ENCODE results near the gene LRRN2.

Gene LRRN2

GRCh38 chr1:204669579-204669978 lies 16.0 kb downstream of the LRRN2 start:
- Mint-ChIP-seq H3K9me3 (no peaks in the 10 kb centered on the region), H3K36me3 (ENCODE audit: low read depth) (no peaks in the 10 kb centered on the region), H3K27ac (no peak overlapping the region), H3K4me1 (ENCODE audit: low read depth) (no peaks in the 10 kb centered on the region), H3K27me3 (peaks cover 3% of the 10 kb centered on the region), H3K4me3 (no peak overlapping the region)

- H3K9me3 Mint-ChIP-seq, result no peaks in the 10 kb centered on the region
- no peaks in the 10 kb centered on the region for H3K36me3 Mint-ChIP-seq (ENCODE audit: low read depth)
- H3K4me3 Mint-ChIP-seq, result no peak overlapping the region
- no peak overlapping the region for H3K27ac Mint-ChIP-seq
- no peaks in the 10 kb centered on the region for H3K4me1 Mint-ChIP-seq (ENCODE audit: low read depth)
- peaks cover 4% of the 10 kb centered on the region for H3K27me3 Mint-ChIP-seq
Observed at GRCh38 chr1:204664384-204664651, 21.2 kb downstream of the LRRN2 start.

GRCh38 chr1:204663644-204664383 lies 21.7 kb downstream of the LRRN2 start:
- no peaks in the 10 kb centered on the region for H3K9me3 Mint-ChIP-seq
- H3K27me3 Mint-ChIP-seq, result peaks cover 4% of the 10 kb centered on the region
- no peak overlapping the region for H3K4me3 Mint-ChIP-seq
- no peak overlapping the region for H3K27ac Mint-ChIP-seq
- no peaks in the 10 kb centered on the region for H3K36me3 Mint-ChIP-seq (ENCODE audit: low read depth)
- no peaks in the 10 kb centered on the region for H3K4me1 Mint-ChIP-seq (ENCODE audit: low read depth)

- Mint-ChIP-seq H3K4me3 (no peak overlapping the region), H3K27me3 (peaks cover 4% of the 10 kb centered on the region), H3K36me3 (ENCODE audit: low read depth) (no peaks in the 10 kb centered on the region), H3K27ac (no peak overlapping the region), H3K4me1 (ENCODE audit: low read depth) (no peaks in the 10 kb centered on the region), H3K9me3 (no peaks in the 10 kb centered on the region)
Observed at GRCh38 chr1:204662530-204662929, 23.0 kb downstream of the LRRN2 start.

- H3K9me3 Mint-ChIP-seq, result no peaks in the 10 kb centered on the region
- peaks cover 6% of the 10 kb centered on the region for H3K27me3 Mint-ChIP-seq
- H3K36me3 Mint-ChIP-seq (ENCODE audit: low read depth), result no peaks in the 10 kb centered on the region
- no peaks in the 10 kb centered on the region for H3K4me1 Mint-ChIP-seq (ENCODE audit: low read depth)
- no peak overlapping the region for H3K4me3 Mint-ChIP-seq
- no peak overlapping the region for H3K27ac Mint-ChIP-seq
Observed at GRCh38 chr1:204660509-204660908, 25.0 kb downstream of the LRRN2 start.

GRCh38 chr1:204659056-204659455 lies 26.5 kb downstream of the LRRN2 start:
- Mint-ChIP-seq H3K9me3 (no peaks in the 10 kb centered on the region), H3K4me1 (ENCODE audit: low read depth) (no peaks in the 10 kb centered on the region)

GRCh38 chr1:204658295-204658694 lies 27.2 kb downstream of the LRRN2 start:
- Mint-ChIP-seq H3K4me1 (ENCODE audit: low read depth) (no peaks in the 10 kb centered on the region), H3K27me3 (peaks cover 3% of the 10 kb centered on the region), H3K36me3 (ENCODE audit: low read depth) (no peaks in the 10 kb centered on the region), H3K27ac (no peak overlapping the region), H3K4me3 (no peak overlapping the region), H3K9me3 (no peaks in the 10 kb centered on the region)

More at GRCh38 chr1:204659056-204659455, 26.5 kb downstream of the LRRN2 start:
- Mint-ChIP-seq H3K4me3 (no peak overlapping the region), H3K27me3 (peaks cover 3% of the 10 kb centered on the region), H3K27ac (no peak overlapping the region), H3K36me3 (ENCODE audit: low read depth) (no peaks in the 10 kb centered on the region)

- Mint-ChIP-seq H3K27ac (no peak overlapping the region), H3K4me1 (ENCODE audit: low read depth) (no peaks in the 10 kb centered on the region), H3K27me3 (peaks cover 11% of the 10 kb centered on the region), H3K36me3 (ENCODE audit: low read depth) (no peaks in the 10 kb centered on the region), H3K9me3 (no peaks in the 10 kb centered on the region), H3K4me3 (no peak overlapping the region)
Observed at GRCh38 chr1:204653590-204654340, 31.8 kb downstream of the LRRN2 start.

GRCh38 chr1:204652497-204652896 lies 33.0 kb downstream of the LRRN2 start:
- H3K9me3 Mint-ChIP-seq, result no peaks in the 10 kb centered on the region
- peaks cover 11% of the 10 kb centered on the region for H3K27me3 Mint-ChIP-seq
- H3K27ac Mint-ChIP-seq, result no peak overlapping the region

GRCh38 chr1:204651843-204652421 lies 33.6 kb downstream of the LRRN2 start:
- Mint-ChIP-seq H3K27ac (no peak overlapping the region), H3K27me3 (peaks cover 11% of the 10 kb centered on the region), H3K9me3 (no peaks in the 10 kb centered on the region), H3K36me3 (ENCODE audit: low read depth) (no peaks in the 10 kb centered on the region), H3K4me1 (ENCODE audit: low read depth) (peaks cover 5% of the 10 kb centered on the region), H3K4me3 (no peak overlapping the region)

More at GRCh38 chr1:204652497-204652896, 33.0 kb downstream of the LRRN2 start:
- Mint-ChIP-seq H3K4me1 (ENCODE audit: low read depth) (peaks cover under 1% of the 10 kb centered on the region), H3K4me3 (no peak overlapping the region), H3K36me3 (ENCODE audit: low read depth) (no peaks in the 10 kb centered on the region)

- no peak overlapping the region for H3K4me3 Mint-ChIP-seq
- H3K4me1 Mint-ChIP-seq (ENCODE audit: low read depth), result peaks cover 5% of the 10 kb centered on the region
- no peaks in the 10 kb centered on the region for H3K36me3 Mint-ChIP-seq (ENCODE audit: low read depth)
- no peaks in the 10 kb centered on the region for H3K9me3 Mint-ChIP-seq
- H3K27ac Mint-ChIP-seq, result no peak overlapping the region
- H3K27me3 Mint-ChIP-seq, result peaks cover 11% of the 10 kb centered on the region
Observed at GRCh38 chr1:204650911-204651570, 34.5 kb downstream of the LRRN2 start.

- H3K27me3 Mint-ChIP-seq, result peaks cover 8% of the 10 kb centered on the region
- H3K27ac Mint-ChIP-seq, result no peak overlapping the region
- H3K4me1 Mint-ChIP-seq (ENCODE audit: low read depth), result peaks cover 5% of the 10 kb centered on the region
- no peaks in the 10 kb centered on the region for H3K9me3 Mint-ChIP-seq
- H3K4me3 Mint-ChIP-seq, result no peak overlapping the region
- H3K36me3 Mint-ChIP-seq (ENCODE audit: low read depth), result no peaks in the 10 kb centered on the region
Observed at GRCh38 chr1:204649721-204650521, 35.6 kb downstream of the LRRN2 start.

GRCh38 chr1:204648576-204648975 lies 37.0 kb downstream of the LRRN2 start:
- H3K9me3 Mint-ChIP-seq, result no peaks in the 10 kb centered on the region
- H3K4me3 Mint-ChIP-seq, result no peak overlapping the region
- no peak overlapping the region for H3K27ac Mint-ChIP-seq
- peaks cover 5% of the 10 kb centered on the region for H3K4me1 Mint-ChIP-seq (ENCODE audit: low read depth)
- H3K36me3 Mint-ChIP-seq (ENCODE audit: low read depth), result no peaks in the 10 kb centered on the region
- peaks cover 8% of the 10 kb centered on the region for H3K27me3 Mint-ChIP-seq

- H3K36me3 Mint-ChIP-seq (ENCODE audit: low read depth), result no peaks in the 10 kb centered on the region
- peaks cover 5% of the 10 kb centered on the region for H3K4me1 Mint-ChIP-seq (ENCODE audit: low read depth)
- no peaks in the 10 kb centered on the region for H3K9me3 Mint-ChIP-seq
- H3K4me3 Mint-ChIP-seq, result no peak overlapping the region
- H3K27me3 Mint-ChIP-seq, result peaks cover 8% of the 10 kb centered on the region
- H3K27ac Mint-ChIP-seq, result no peak overlapping the region
Observed at GRCh38 chr1:204647805-204648153, 37.8 kb downstream of the LRRN2 start.
